Cardiac muscle cell (in vitro differentiated cells and primary cell): ENCODE data around the gene KLHDC7B. TPM values are rescaled to one million over a fixed set of nuclear protein-coding genes. Genes with fewer than 3 reads are reported as not detected.

Experiments used
- DNase-seq, 2 donors: peaks; one replicate each; pipeline versions ENCODE4 v3.0.0 to v3.0.0-alpha.2; 2010 to 2017; ENCODE audit warnings: low read depth in 1 of 2, low spot score in 1 of 2
- H3K27ac ChIP-seq: fragments of 200-600 bp; sonication (generic); 2 replicates; pipeline ENCODE4 v1.5.1; 2016
- H3K27me3 ChIP-seq: fragments of 200-600 bp; sonication (generic); 2 replicates; pipeline ENCODE4 v1.6.0; 2016; ENCODE audit warnings: control low read depth
- H3K36me3 ChIP-seq: fragments of 200-600 bp; sonication (generic); 2 replicates; pipeline ENCODE4 v1.5.1; 2016; ENCODE audit warnings: control low read depth
- H3K4me1 ChIP-seq: fragments of 200-600 bp; sonication (generic); 2 replicates; pipeline ENCODE4 v1.8.1; 2017; ENCODE audit warnings: low read depth, mild to moderate bottlenecking, mixed run types
- H3K4me3 ChIP-seq: fragments of 200-600 bp; sonication (generic); 2 replicates; pipeline ENCODE4 v1.5.1; 2016; ENCODE audit warnings: mild to moderate bottlenecking
- H3K9me3 ChIP-seq: fragments of 200-600 bp; sonication (generic); 2 replicates; pipeline ENCODE4 v1.5.1; 2017; ENCODE audit warnings: low read depth, mild to moderate bottlenecking, control low read depth
- CTCF ChIP-seq: IDR thresholded peaks from 2 replicates; pipeline ENCODE4 v1.5.1; 2012; ENCODE audit warnings: low read depth, mild to moderate bottlenecking, low read length
- polyA plus RNA-seq: library from polyadenylated mRNA; unstranded; fragments of >200 nt; fragmentation: Nextera tagmentation; extraction: Ambion mirVana; gene quantifications from 2 replicates; pipeline ENCODE4 v1.2.1, GENCODE V29; 2016
- total RNA-seq: library from RNA; depleted of rRNA; stranded (reverse); fragments of >200 nt; gene quantifications from 2 replicates; pipeline ENCODE4 v1.2.3, GENCODE V29; 2016

The KLHDC7B gene
- total and polyA plus RNA-seq, 2 experiments from 2014 or later = 0.18 to 0.45 TPM

- peaks cover 20% of the 10 kb centered on the region for H3K4me1 ChIP-seq
- no peaks in the 10 kb centered on the region for H3K36me3 ChIP-seq
- no peaks in the 10 kb centered on the region for H3K9me3 ChIP-seq
- H3K27me3 ChIP-seq = no peaks in the 10 kb centered on the region
- no peak overlapping the region for H3K27ac ChIP-seq
- TF ChIP-seq CTCF = no peak
- peak overlapping the region; percentile 50 for H3K4me3 ChIP-seq
- no peak for DNase-seq
Observed at GRCh38 chr22:50583294-50583861, 37.7 kb downstream of the KLHDC7B start.

- no peak overlapping the region for H3K4me3 ChIP-seq
- no peaks in the 10 kb centered on the region for H3K27me3 ChIP-seq
- no peak for DNase-seq
- H3K4me1 ChIP-seq = peaks cover 10% of the 10 kb centered on the region
- H3K9me3 ChIP-seq = no peaks in the 10 kb centered on the region
- no peak overlapping the region for H3K27ac ChIP-seq
- H3K36me3 ChIP-seq = no peaks in the 10 kb centered on the region
- no peak for TF ChIP-seq CTCF
Observed at GRCh38 chr22:50584106-50585096, 38.7 kb downstream of the KLHDC7B start.

GRCh38 chr22:50585238-50585637 is 39.5 kb downstream of the KLHDC7B start:
- Histone ChIP-seq H3K27ac (no peak overlapping the region), H3K36me3 (no peaks in the 10 kb centered on the region), H3K4me1 (peaks cover 9% of the 10 kb centered on the region), H3K9me3 (no peaks in the 10 kb centered on the region), H3K4me3 (no peak overlapping the region), H3K27me3 (no peaks in the 10 kb centered on the region)
- DNase-seq = no peak
- no peak for TF ChIP-seq CTCF

GRCh38 chr22:50585781-50586180 is 40.1 kb downstream of the KLHDC7B start:
- no peaks in the 10 kb centered on the region for H3K36me3 ChIP-seq
- no peak overlapping the region for H3K4me3 ChIP-seq
- H3K4me1 ChIP-seq = peaks cover 9% of the 10 kb centered on the region
- DNase-seq = no peak
- no peaks in the 10 kb centered on the region for H3K27me3 ChIP-seq
- TF ChIP-seq CTCF = no peak
- no peaks in the 10 kb centered on the region for H3K9me3 ChIP-seq
- no peak overlapping the region for H3K27ac ChIP-seq

GRCh38 chr22:50586416-50586815 is 40.7 kb downstream of the KLHDC7B start:
- Histone ChIP-seq H3K4me3 (no peak overlapping the region), H3K27ac (no peak overlapping the region), H3K4me1 (peaks cover 9% of the 10 kb centered on the region), H3K9me3 (no peaks in the 10 kb centered on the region), H3K27me3 (no peaks in the 10 kb centered on the region), H3K36me3 (no peaks in the 10 kb centered on the region)
- DNase-seq = no peak
- no peak for TF ChIP-seq CTCF
